Measurements from ENCODE around the gene PRAC1.

- TF ChIP-seq CTCF (IDR thresholded peaks at IDR 0.05) (no peak), POLR2AphosphoS5 (IDR thresholded peaks at IDR 0.05) (no peak), EP300 (IDR thresholded peaks at IDR 0.05) (no peak), POLR2A (IDR thresholded peaks at IDR 0.05; ENCODE audit: low read depth) (no peak)
Observed at GRCh38 chr17:48704361-48705248, 17.7 kb downstream of the PRAC1 start.
